Endodermal cell (in vitro differentiated cells): ENCODE measurements around the gene CLDN14. TPM values are rescaled to one million over a fixed set of nuclear protein-coding genes. Genes with fewer than 3 reads are reported as not detected.
A peak's percentile ranks its signal among the peaks of the same experiment; 100 is the strongest.

Experiments used
- DNase-seq: peaks from one replicate; pipeline ENCODE4 v3.0.0-alpha.2; 2017
- H3K27ac ChIP-seq: 2 replicates; pipeline ENCODE4 v1.5.1; 2013; ENCODE audit warnings: mild to moderate bottlenecking, low read depth, low read length, moderate library complexity
- H3K27me3 ChIP-seq: 2 replicates; pipeline ENCODE4 v1.6.1; 2013; ENCODE audit warnings: mild to moderate bottlenecking, low read length, moderate library complexity; ENCODE audit not compliant: insufficient read depth, control insufficient read depth, poor library complexity, severe bottlenecking
- H3K36me3 ChIP-seq: 2 replicates; pipeline ENCODE4 v1.7.0; 2013; ENCODE audit warnings: mild to moderate bottlenecking, low read length, moderate library complexity; ENCODE audit not compliant: control insufficient read depth, insufficient read depth
- H3K4me1 ChIP-seq: one replicate; pipeline ENCODE4 v1.7.0; 2013; ENCODE audit warnings: low read length; ENCODE audit not compliant: control insufficient read depth, insufficient read depth
- H3K4me3 ChIP-seq: 2 replicates; pipeline ENCODE4 v1.5.1; 2013; ENCODE audit warnings: mild to moderate bottlenecking, low read length, moderate library complexity
- H3K9ac ChIP-seq: 2 replicates; pipeline ENCODE4 v1.6.1; 2013; ENCODE audit warnings: mild to moderate bottlenecking, low read length, moderate library complexity; ENCODE audit not compliant: poor library complexity, severe bottlenecking; ENCODE audit errors: extremely low read depth
- H3K9me3 ChIP-seq: 2 replicates; pipeline ENCODE4 v1.6.1; 2013; ENCODE audit warnings: mild to moderate bottlenecking, low read length, moderate library complexity; ENCODE audit not compliant: control insufficient read depth
- H3K27ac Mint-ChIP-seq: 2 replicates; pipeline ENCODE4 v1.8.0; 2020; ENCODE audit warnings: mixed read lengths
- H3K27me3 Mint-ChIP-seq: 2 replicates; pipeline ENCODE4 v1.8.0; 2021; ENCODE audit warnings: mild to moderate bottlenecking, mixed read lengths; ENCODE audit not compliant: insufficient read depth
- H3K36me3 Mint-ChIP-seq: 2 replicates; pipeline ENCODE4 v1.8.0; 2020; ENCODE audit warnings: low read depth, mixed read lengths
- H3K4me1 Mint-ChIP-seq: 2 replicates; pipeline ENCODE4 v1.8.0; 2020; ENCODE audit warnings: mixed read lengths
- H3K4me3 Mint-ChIP-seq: 2 replicates; pipeline ENCODE4 v1.8.0; 2020; ENCODE audit warnings: mild to moderate bottlenecking, moderate library complexity, mixed read lengths
- H3K9me3 Mint-ChIP-seq: 2 replicates; pipeline ENCODE4 v1.8.0; 2020; ENCODE audit warnings: mild to moderate bottlenecking, mixed read lengths
- WGBS, 2 experiments: methylation state at CpG; one replicate each; pipeline versions ENCODE4 v1.1.5 to v1.1.7; 2013; ENCODE audit warnings: missing lambda C conversion rate in 2 of 2, mixed read lengths in 1 of 2; ENCODE audit not compliant: insufficient coverage in 1 of 2, insufficient read length in 1 of 2; 5-methylcytosine and 5-hydroxymethylcytosine counted together
- total RNA-seq, 2 donors: library from RNA; stranded (reverse); fragmentation: NEBNext Ultra II Directional in 1 of 2; extraction: Animal tissue kit (Norgen Biotek cat#: 25700) in 1 of 2; gene quantifications; 2 replicates in 1 of 2; 3 replicates in 1 of 2; pipeline ENCODE4 v1.2.1, GENCODE V29; 2021
- TF ChIP-seq, protein P1 (sequence below): fragments of 200-600 bp; sonication (generic); conservative IDR thresholded peaks from 2 replicates; pipeline ENCODE4 v1.5.0; 2021; ENCODE audit warnings: antibody characterized with exemption, mild to moderate bottlenecking

The CLDN14 gene
- total RNA-seq, 2 donors from 2014 or later: not detected

DNA sequence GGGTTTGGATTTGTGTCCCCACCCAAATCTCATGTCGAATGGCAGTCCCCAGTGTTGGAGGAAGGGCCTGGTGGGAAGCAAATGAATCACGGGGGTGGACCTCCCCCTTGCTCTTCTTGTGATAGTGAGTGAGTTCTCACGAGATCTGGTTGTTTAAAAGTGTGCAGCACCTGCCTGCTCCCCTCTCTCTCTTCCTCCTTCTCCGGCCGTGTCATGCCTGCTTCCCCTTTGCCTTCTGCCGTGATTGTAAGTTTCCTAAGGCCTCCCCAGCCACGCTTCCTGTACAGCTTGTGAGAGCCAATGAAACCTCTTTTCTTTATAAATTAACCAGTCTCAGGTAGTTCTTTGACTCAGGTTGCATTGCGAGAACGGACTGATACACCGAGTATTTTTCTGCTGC lies 15.9 kb downstream of the CLDN14 start:
- H3K4me1 ChIP-seq: no peaks in the 10 kb centered on the region
- no peak overlapping the region for H3K27ac Mint-ChIP-seq
- no peaks in the 10 kb centered on the region for H3K9me3 Mint-ChIP-seq
- H3K4me3 ChIP-seq: no peak overlapping the region
- H3K27ac ChIP-seq: no peak overlapping the region
- no peak overlapping the region for H3K4me3 Mint-ChIP-seq
- H3K36me3 Mint-ChIP-seq: no peaks in the 10 kb centered on the region
- H3K4me1 Mint-ChIP-seq: peaks cover 6% of the 10 kb centered on the region
- H3K27me3 Mint-ChIP-seq: no peaks in the 10 kb centered on the region
- H3K9ac ChIP-seq: no peak overlapping the region
- H3K27me3 ChIP-seq: no peaks in the 10 kb centered on the region
- WGBS, 2 experiments: 85 to 91% methylated on average over 7 to 10 of the region's 10 CpGs
- H3K9me3 ChIP-seq: no peaks in the 10 kb centered on the region
- no peaks in the 10 kb centered on the region for H3K36me3 ChIP-seq
- TF ChIP-seq, protein P1, sequence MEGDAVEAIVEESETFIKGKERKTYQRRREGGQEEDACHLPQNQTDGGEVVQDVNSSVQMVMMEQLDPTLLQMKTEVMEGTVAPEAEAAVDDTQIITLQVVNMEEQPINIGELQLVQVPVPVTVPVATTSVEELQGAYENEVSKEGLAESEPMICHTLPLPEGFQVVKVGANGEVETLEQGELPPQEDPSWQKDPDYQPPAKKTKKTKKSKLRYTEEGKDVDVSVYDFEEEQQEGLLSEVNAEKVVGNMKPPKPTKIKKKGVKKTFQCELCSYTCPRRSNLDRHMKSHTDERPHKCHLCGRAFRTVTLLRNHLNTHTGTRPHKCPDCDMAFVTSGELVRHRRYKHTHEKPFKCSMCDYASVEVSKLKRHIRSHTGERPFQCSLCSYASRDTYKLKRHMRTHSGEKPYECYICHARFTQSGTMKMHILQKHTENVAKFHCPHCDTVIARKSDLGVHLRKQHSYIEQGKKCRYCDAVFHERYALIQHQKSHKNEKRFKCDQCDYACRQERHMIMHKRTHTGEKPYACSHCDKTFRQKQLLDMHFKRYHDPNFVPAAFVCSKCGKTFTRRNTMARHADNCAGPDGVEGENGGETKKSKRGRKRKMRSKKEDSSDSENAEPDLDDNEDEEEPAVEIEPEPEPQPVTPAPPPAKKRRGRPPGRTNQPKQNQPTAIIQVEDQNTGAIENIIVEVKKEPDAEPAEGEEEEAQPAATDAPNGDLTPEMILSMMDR: no peak
- no peak for DNase-seq

DNA sequence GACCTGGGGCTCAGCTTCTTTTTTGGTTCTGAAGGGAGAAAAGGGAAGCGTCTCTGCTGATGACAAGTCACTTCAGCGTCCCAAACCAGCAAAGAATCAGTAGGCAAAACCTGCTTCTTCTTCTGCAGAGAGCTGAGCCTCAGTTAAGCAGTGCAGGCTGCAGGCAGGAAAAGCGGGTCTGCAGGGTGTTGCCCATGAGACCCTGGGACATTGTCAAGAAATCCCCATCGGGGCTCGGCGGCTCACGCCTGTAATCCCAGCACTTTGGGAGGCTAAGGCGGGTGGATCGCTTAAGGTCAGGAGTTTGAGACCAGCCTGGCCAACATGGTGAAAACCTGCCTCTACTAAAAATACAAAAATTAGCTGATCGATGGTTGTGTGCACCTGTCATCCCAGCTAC lies 16.7 kb downstream of the CLDN14 start:
- H3K36me3 Mint-ChIP-seq: no peaks in the 10 kb centered on the region
- Histone ChIP-seq H3K4me3 (no peak overlapping the region), H3K9ac (no peak overlapping the region), H3K4me1 (no peaks in the 10 kb centered on the region), H3K9me3 (no peaks in the 10 kb centered on the region), H3K27ac (no peak overlapping the region), H3K27me3 (no peaks in the 10 kb centered on the region), H3K36me3 (no peaks in the 10 kb centered on the region)
- no peaks in the 10 kb centered on the region for H3K9me3 Mint-ChIP-seq
- no peak overlapping the region for H3K27ac Mint-ChIP-seq
- DNase-seq: no peak
- no peak overlapping the region for H3K4me3 Mint-ChIP-seq
- TF ChIP-seq, protein P1: no peak
- H3K4me1 Mint-ChIP-seq: peaks cover 6% of the 10 kb centered on the region
- WGBS, 2 experiments: 89 to 92% methylated on average over 8 to 10 of the region's 10 CpGs
- H3K27me3 Mint-ChIP-seq: no peaks in the 10 kb centered on the region

- Histone ChIP-seq H3K27ac (no peak overlapping the region), H3K4me3 (no peak overlapping the region), H3K4me1 (no peaks in the 10 kb centered on the region), H3K9me3 (no peaks in the 10 kb centered on the region), H3K36me3 (no peaks in the 10 kb centered on the region), H3K9ac (no peak overlapping the region), H3K27me3 (no peaks in the 10 kb centered on the region)
- TF ChIP-seq, protein P1: no peak
- Mint-ChIP-seq H3K27ac (no peak overlapping the region), H3K27me3 (no peaks in the 10 kb centered on the region), H3K36me3 (no peaks in the 10 kb centered on the region), H3K9me3 (no peaks in the 10 kb centered on the region), H3K4me1 (peaks cover 6% of the 10 kb centered on the region), H3K4me3 (no peak overlapping the region)
- WGBS, 2 experiments: 81 to 86% methylated on average over 8 to 14 of the region's 14 CpGs
- peak; percentile 53 for DNase-seq
These were observed 17.9 kb downstream of the CLDN14 start for GRCh38 chr21:36461918-36462486.
